ENCODE measurements around the gene ZNF804B. TPM values are rescaled to one million over a fixed set of nuclear protein-coding genes. Genes with fewer than 3 reads are reported as not detected.

Gene ZNF804B
- total RNA-seq, 1 donor from 2014 or later, result not detected

DNA sequence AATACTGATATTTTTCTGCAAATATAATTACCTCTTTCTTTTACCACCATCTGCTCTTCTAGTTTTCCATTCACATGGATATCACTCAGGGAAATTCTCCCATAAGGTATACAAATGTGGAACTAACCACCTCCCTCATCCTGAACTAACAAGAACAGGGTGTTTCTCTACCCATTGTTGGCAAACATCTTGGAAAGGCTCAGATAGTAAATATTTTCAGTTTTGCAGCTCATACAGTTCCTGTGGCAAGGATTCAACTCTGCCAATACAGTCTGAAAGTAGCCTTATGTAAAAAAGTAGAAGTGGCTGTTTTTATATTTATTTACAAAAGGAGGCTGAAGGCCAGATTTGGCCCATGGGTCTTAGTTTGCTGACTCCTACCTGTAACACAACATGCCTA lies 549.0 kb downstream of the ZNF804B start:
- no peaks in the 10 kb centered on the region for H3K27me3 Mint-ChIP-seq (ENCODE audit: unreplicated experiment)
- no peak for DNase-seq (ENCODE audit: low spot score)
- no peak for TF ChIP-seq CTCF (IDR thresholded peaks at IDR 0.05; ENCODE audit: unreplicated experiment)
- no peaks in the 10 kb centered on the region for H3K4me1 Mint-ChIP-seq (ENCODE audit: unreplicated experiment)
- no peaks in the 10 kb centered on the region for H3K9me3 Mint-ChIP-seq (ENCODE audit: unreplicated experiment)
- no peaks in the 10 kb centered on the region for H3K36me3 Mint-ChIP-seq (ENCODE audit: low read depth, unreplicated experiment)
- H3K4me3 Mint-ChIP-seq (ENCODE audit: unreplicated experiment), result no peak overlapping the region
- no peak overlapping the region for H3K27ac Mint-ChIP-seq (ENCODE audit: unreplicated experiment)

- H3K4me3 Mint-ChIP-seq (ENCODE audit: unreplicated experiment), result no peak overlapping the region
- TF ChIP-seq CTCF (IDR thresholded peaks at IDR 0.05; ENCODE audit: unreplicated experiment), result no peak
- H3K9me3 Mint-ChIP-seq (ENCODE audit: unreplicated experiment), result no peaks in the 10 kb centered on the region
- H3K36me3 Mint-ChIP-seq (ENCODE audit: low read depth, unreplicated experiment), result no peaks in the 10 kb centered on the region
- H3K27ac Mint-ChIP-seq (ENCODE audit: unreplicated experiment), result no peak overlapping the region
- H3K27me3 Mint-ChIP-seq (ENCODE audit: unreplicated experiment), result no peaks in the 10 kb centered on the region
- no peak for DNase-seq (ENCODE audit: low spot score)
- H3K4me1 Mint-ChIP-seq (ENCODE audit: unreplicated experiment), result no peaks in the 10 kb centered on the region
These were observed 552.4 kb downstream of the ZNF804B start for GRCh38 chr7:89311886-89312285.

- Mint-ChIP-seq H3K4me3 (ENCODE audit: unreplicated experiment) (no peak overlapping the region), H3K9me3 (ENCODE audit: unreplicated experiment) (no peaks in the 10 kb centered on the region), H3K4me1 (ENCODE audit: unreplicated experiment) (no peaks in the 10 kb centered on the region), H3K36me3 (ENCODE audit: low read depth, unreplicated experiment) (no peaks in the 10 kb centered on the region), H3K27me3 (ENCODE audit: unreplicated experiment) (no peaks in the 10 kb centered on the region), H3K27ac (ENCODE audit: unreplicated experiment) (no peak overlapping the region)
- no peak for DNase-seq (ENCODE audit: low spot score)
- TF ChIP-seq CTCF (IDR thresholded peaks at IDR 0.05; ENCODE audit: unreplicated experiment), result no peak
These were observed 553.1 kb downstream of the ZNF804B start for GRCh38 chr7:89312551-89312950.

DNA sequence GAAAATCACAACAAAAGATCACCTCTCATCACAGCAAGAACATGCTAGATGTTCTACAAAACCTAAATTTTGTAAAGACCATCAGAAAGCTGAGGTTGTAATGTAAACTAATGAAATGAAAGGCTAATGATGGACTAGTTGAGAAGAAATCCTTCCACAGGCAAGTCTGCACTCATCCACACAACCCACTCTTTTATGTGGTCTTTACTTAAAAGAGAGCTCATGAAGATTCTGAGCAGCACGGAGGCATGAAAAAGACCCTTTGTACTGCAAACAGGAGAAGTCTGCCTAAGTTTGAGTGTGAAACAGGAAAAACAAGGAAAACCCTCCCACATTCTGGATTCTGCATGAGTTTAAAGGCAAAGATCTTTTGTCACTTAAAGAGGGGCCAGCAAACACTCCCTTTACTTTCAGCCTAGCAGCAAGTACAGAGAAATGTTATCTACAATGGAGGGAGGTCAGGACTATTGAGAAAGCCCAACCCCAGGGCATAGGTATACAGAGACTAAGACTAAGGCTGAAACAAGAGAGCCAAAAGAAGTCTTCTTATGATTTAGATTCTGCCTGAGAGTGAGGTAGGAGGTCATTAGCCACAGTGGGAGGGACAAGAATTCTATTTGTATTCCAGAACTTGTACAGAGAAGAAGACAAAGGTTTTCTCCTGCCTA lies 557.2 kb downstream of the ZNF804B start:
- H3K4me3 Mint-ChIP-seq (ENCODE audit: unreplicated experiment), result no peak overlapping the region
- no peaks in the 10 kb centered on the region for H3K27me3 Mint-ChIP-seq (ENCODE audit: unreplicated experiment)
- no peaks in the 10 kb centered on the region for H3K9me3 Mint-ChIP-seq (ENCODE audit: unreplicated experiment)
- DNase-seq (ENCODE audit: low spot score), result no peak
- no peaks in the 10 kb centered on the region for H3K36me3 Mint-ChIP-seq (ENCODE audit: low read depth, unreplicated experiment)
- no peak overlapping the region for H3K27ac Mint-ChIP-seq (ENCODE audit: unreplicated experiment)
- no peak for TF ChIP-seq CTCF (IDR thresholded peaks at IDR 0.05; ENCODE audit: unreplicated experiment)
- no peaks in the 10 kb centered on the region for H3K4me1 Mint-ChIP-seq (ENCODE audit: unreplicated experiment)

- Mint-ChIP-seq H3K9me3 (ENCODE audit: unreplicated experiment) (no peaks in the 10 kb centered on the region), H3K27me3 (ENCODE audit: unreplicated experiment) (peaks cover 3% of the 10 kb centered on the region), H3K4me3 (ENCODE audit: unreplicated experiment) (no peak overlapping the region), H3K27ac (ENCODE audit: unreplicated experiment) (no peak overlapping the region), H3K4me1 (ENCODE audit: unreplicated experiment) (no peaks in the 10 kb centered on the region), H3K36me3 (ENCODE audit: low read depth, unreplicated experiment) (no peaks in the 10 kb centered on the region)
- no peak for DNase-seq (ENCODE audit: low spot score)
- TF ChIP-seq CTCF (IDR thresholded peaks at IDR 0.05; ENCODE audit: unreplicated experiment), result no peak
These were observed 572.5 kb downstream of the ZNF804B start for GRCh38 chr7:89332026-89332425.
